OCI-LY7 (cell line): Measurements from ENCODE around the gene DIAPH2.

Experiments used
- CTCF ChIP-seq: fragments of 200-600 bp; sonication (generic); conservative IDR thresholded peaks from 2 replicates; pipeline ENCODE4 v1.5.1; 2014; ENCODE audit warnings: mild to moderate bottlenecking, antibody characterized with exemption, low read length, moderate library complexity, mixed read lengths
- EZH2phosphoT487 ChIP-seq: fragments of 200-600 bp; sonication (generic); IDR thresholded peaks from 2 replicates; pipeline ENCODE4 v1.6.1; 2018; ENCODE audit warnings: low read depth, borderline replicate concordance, mild to moderate bottlenecking, mixed run types, antibody characterized with exemption, low read length, moderate library complexity, mixed read lengths

DNA sequence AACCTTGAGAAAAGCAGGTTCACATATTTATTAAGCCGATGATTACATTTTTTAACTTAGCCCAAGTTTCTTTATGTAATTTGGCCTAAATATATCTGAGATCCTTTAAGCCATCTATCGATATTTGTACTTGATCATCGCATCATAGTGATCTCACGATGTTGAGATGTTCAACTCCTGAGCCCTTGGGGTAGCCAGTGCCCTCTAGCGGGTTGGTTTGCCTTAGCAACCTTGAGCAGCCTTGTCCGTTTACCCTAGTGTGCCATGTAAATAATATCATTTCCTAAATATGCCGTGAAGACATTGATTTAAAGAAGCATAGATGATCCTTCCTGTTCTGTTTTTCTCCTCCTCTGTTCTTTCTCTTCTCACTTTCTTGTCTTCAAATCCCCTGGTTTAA is 631.3 kb downstream of the DIAPH2 start:
- TF ChIP-seq CTCF (no peak), EZH2phosphoT487 (no peak)
